Astrocyte (in vitro differentiated cells and primary cell): ENCODE data around the gene LRRC2.

ENCODE experiments used
- EZH2 ChIP-seq: IDR thresholded peaks from 2 replicates; pipeline ENCODE4 v1.6.1; 2012; ENCODE audit warnings: mild to moderate bottlenecking, low read length, inconsistent platforms; ENCODE audit not compliant: insufficient read depth
- TF ChIP-seq, protein P1 (sequence below): IDR thresholded peaks from 2 replicates; pipeline ENCODE4 v1.5.1; 2011; ENCODE audit warnings: low read depth, mild to moderate bottlenecking, inconsistent platforms, low read length, moderate library complexity; ENCODE audit not compliant: insufficient read depth

DNA sequence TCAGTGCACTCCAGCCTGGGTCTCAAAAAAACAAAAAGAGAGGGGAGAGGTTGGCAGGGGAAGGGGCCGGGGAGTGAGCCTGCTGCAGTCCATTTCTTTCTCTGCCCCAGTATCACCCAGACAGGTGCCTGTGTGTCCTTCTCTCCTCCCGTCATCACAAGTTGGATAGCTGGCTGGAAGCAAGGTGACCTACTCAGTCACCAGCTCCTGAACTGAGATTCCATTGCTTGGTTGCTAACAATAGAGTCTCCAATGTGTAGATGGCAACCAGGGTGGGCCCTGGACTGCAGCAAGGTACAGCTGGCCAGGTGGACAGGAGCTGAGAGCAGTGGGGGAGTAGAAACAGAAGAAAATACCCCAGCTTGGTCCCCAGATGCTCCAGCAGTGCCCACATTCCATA, 4.6 kb downstream of the LRRC2 start:
- TF ChIP-seq, protein P1, sequence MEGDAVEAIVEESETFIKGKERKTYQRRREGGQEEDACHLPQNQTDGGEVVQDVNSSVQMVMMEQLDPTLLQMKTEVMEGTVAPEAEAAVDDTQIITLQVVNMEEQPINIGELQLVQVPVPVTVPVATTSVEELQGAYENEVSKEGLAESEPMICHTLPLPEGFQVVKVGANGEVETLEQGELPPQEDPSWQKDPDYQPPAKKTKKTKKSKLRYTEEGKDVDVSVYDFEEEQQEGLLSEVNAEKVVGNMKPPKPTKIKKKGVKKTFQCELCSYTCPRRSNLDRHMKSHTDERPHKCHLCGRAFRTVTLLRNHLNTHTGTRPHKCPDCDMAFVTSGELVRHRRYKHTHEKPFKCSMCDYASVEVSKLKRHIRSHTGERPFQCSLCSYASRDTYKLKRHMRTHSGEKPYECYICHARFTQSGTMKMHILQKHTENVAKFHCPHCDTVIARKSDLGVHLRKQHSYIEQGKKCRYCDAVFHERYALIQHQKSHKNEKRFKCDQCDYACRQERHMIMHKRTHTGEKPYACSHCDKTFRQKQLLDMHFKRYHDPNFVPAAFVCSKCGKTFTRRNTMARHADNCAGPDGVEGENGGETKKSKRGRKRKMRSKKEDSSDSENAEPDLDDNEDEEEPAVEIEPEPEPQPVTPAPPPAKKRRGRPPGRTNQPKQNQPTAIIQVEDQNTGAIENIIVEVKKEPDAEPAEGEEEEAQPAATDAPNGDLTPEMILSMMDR: no peak
- TF ChIP-seq EZH2: no peak
